ENCODE measurements around the gene CYP2E1.
"Not testable (repeated sequence)": the region's sequence is repeated elsewhere in the genome, so short reads cannot be mapped to it uniquely, and the experiment has no call there.

DNA sequence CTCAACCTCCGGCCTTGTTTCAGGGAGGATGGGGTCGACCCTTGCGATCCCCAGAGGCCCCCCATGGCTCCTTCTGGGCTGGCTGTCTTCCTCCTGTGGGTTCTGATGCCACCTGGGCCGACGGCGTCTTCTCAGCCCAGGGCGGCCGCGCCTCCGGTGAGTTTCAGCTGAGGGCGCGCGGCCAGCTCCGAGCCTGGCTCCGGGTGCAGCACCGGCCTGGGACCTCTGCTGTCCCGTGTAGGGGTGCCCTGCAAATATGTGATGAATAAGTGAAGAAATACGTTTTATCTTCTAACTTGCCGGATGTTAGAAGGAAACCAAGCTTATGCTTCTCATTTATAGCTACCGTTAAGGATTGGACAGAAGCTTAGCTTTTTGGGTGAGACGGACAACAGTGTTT, 42.6 kb downstream of the CYP2E1 start:
- not testable (repeated sequence) for TF ChIP-seq FOXP2 (optimal IDR thresholded peaks at IDR 0.05; ENCODE audit: control extremely low read depth, extremely low read length, insufficient read depth); POLR2AphosphoS5 (IDR thresholded peaks at IDR 0.05; ENCODE audit: borderline replicate concordance, low read depth, low read length); EZH2 (IDR thresholded peaks at IDR 0.05)
